C4-2B (cell line): ENCODE results near the gene SPOCD1.

Experiments
- H3K27ac ChIP-seq: fragments of 450-650 bp; 2 replicates; pipeline ENCODE4 v1.5.1; 2017
- ZFX ChIP-seq: fragments of 450-650 bp; IDR thresholded peaks from 2 replicates; pipeline ENCODE4 v1.6.1; 2017
- TF ChIP-seq, protein P1 (sequence below): fragments of 450-650 bp; conservative IDR thresholded peaks from 2 replicates; pipeline ENCODE4 v1.5.1; 2017; ENCODE audit warnings: mild to moderate bottlenecking

The SPOCD1 gene

DNA sequence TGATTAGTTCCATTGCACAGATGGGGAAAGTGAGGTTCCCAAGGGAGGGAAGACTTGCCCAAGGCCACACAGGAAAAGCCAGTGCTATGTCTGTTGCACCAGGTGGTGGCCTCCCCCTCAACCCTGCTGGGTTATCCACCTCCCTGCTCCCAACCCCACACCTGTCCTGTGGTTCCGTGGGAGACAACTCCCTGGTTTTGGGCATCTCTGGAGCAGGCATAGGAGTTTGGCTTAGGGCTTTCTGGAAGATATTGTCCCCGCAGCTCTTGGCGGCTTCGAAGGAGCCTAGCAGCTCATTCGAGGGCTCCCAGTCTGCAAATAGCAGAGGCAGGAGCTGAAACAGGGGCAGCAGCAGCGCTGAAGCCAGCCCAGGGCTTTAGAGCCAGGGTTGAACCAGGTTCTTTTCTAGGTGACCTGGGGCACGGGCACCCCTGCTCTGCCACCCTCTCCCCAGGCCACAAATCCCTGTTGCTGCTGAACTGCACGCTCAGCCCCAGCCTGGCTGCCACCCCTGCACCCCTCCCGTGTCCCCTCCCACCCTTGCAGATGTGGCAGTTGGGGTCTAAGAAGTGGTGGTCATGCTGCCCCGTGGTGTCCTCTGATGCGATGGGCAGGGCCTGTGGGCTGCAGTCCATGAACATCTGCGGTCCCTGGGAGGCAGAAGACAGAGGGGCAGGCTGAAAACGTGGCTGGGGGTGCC, 22.1 kb downstream of the SPOCD1 start:
- TF ChIP-seq ZFX, result no peak
- TF ChIP-seq, protein P1, sequence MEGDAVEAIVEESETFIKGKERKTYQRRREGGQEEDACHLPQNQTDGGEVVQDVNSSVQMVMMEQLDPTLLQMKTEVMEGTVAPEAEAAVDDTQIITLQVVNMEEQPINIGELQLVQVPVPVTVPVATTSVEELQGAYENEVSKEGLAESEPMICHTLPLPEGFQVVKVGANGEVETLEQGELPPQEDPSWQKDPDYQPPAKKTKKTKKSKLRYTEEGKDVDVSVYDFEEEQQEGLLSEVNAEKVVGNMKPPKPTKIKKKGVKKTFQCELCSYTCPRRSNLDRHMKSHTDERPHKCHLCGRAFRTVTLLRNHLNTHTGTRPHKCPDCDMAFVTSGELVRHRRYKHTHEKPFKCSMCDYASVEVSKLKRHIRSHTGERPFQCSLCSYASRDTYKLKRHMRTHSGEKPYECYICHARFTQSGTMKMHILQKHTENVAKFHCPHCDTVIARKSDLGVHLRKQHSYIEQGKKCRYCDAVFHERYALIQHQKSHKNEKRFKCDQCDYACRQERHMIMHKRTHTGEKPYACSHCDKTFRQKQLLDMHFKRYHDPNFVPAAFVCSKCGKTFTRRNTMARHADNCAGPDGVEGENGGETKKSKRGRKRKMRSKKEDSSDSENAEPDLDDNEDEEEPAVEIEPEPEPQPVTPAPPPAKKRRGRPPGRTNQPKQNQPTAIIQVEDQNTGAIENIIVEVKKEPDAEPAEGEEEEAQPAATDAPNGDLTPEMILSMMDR, result no peak
- no peak overlapping the region for H3K27ac ChIP-seq

- H3K27ac ChIP-seq, result no peak overlapping the region
- TF ChIP-seq, protein P1, result no peak
- no peak for TF ChIP-seq ZFX
Measured at GRCh38 chr1:31793086-31793485, 22.7 kb downstream of the SPOCD1 start.

- TF ChIP-seq, protein P1, result no peak
- TF ChIP-seq ZFX, result no peak
- H3K27ac ChIP-seq, result no peak overlapping the region
Measured at GRCh38 chr1:31792541-31792940, 23.3 kb downstream of the SPOCD1 start.

GRCh38 chr1:31792116-31792515, 23.7 kb downstream of the SPOCD1 start:
- no peak for TF ChIP-seq ZFX
- TF ChIP-seq, protein P1, result no peak
- no peak overlapping the region for H3K27ac ChIP-seq

DNA sequence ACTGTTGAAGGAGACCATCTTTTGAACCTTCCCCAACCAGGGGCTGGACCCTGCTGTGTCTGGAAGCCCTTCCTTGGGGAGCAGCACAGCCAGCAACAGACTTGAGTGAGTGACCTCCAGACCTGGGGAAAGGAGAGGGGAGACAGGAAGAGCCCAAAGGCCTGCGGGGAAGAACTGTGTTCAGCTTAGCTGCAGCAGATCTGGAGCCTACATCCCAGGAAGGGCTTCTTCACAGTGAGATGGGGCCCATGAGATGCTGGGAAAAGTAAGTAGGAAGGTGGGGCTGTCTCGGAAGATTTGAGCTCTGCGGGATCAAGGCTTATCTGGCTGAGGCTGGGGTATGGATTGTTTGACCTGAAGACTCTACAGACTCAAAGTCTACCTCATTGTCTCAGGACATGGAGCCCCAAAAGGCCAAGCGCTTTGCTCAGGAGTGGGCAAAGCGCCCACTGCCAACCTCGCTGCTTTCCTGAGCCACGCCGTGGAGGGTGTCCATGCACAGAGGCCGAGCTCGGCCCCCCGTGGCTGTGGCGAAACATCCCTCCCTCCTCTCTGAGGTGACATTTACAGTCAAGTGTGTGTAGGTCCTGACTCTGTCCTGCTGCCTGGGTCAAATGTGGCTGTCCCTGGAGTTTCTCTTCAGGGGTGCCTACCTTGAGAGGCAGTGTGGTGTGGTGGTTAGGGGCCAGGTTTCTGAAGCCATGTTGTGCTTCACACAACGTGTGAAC, 24.5 kb downstream of the SPOCD1 start:
- no peak overlapping the region for H3K27ac ChIP-seq

DNA sequence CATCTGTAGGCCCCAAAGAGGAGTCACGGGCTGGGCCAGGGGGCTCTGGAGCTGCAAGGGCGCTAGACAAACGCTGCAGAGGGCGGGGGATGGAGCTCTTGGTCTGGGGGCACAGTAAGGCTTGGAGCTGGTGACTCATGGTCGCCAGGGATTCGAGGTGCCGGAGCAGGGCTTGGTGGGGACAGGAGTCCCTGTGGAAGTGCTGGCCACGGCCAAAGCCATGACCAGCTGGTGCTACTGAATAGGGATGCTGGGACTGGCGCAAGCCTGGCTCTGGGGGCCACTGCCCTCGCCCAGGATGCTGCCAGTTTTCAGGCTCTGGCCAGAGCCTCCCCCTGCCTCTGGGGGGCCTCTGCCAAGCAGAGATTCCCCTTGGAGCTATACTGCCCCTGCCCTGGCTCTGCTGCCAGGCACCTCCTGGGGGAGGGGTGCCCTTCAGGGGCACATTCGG, 25.2 kb downstream of the SPOCD1 start:
- no peak overlapping the region for H3K27ac ChIP-seq
- TF ChIP-seq ZFX, result no peak
- TF ChIP-seq, protein P1, result no peak

More for the DNA sequence above, 24.5 kb downstream of the SPOCD1 start:
- no peak for TF ChIP-seq ZFX
- TF ChIP-seq, protein P1, result no peak

- no peak overlapping the region for H3K27ac ChIP-seq
- TF ChIP-seq ZFX, result no peak
- TF ChIP-seq, protein P1, result no peak
Measured at GRCh38 chr1:31790140-31790539, 25.7 kb downstream of the SPOCD1 start.
